GM12865 (cell line): Measurements from ENCODE around the gene KCNH4.

Experiments
- DNase-seq: peaks from one replicate; pipeline ENCODE4 v3.0.0; 2010; ENCODE audit warnings: low read depth
- H3K4me3 ChIP-seq: 2 replicates; pipeline ENCODE4 v1.5.1; 2011; ENCODE audit warnings: mild to moderate bottlenecking, low read depth, low read length, control low read depth
- TF ChIP-seq, protein P1 (sequence below): IDR thresholded peaks from 2 replicates; pipeline ENCODE4 v1.5.1; 2011; ENCODE audit warnings: low read length, control low read depth, low read depth, inconsistent platforms; ENCODE audit not compliant: insufficient read depth; ENCODE audit errors: missing control alignments

KCNH4 gene

DNA sequence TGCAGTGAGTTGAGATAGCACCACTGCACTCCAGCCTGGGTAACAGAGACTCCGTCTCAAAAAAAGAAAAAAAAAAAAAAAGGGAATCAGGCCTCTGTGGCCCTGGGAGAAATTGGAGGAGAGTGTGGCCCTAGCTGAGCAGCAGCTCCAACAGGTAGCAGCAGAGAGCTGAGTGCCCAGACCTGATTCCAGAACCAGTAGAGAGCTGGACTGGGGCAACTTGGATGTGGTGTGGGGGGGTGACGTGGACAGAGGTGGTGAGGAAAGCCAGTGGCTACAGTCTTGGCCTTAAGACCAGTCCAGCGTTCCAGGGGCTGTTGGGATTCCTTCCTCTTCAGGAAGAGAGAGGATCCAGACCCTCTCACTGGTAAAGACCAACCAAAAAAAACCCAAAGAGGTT lies 56.7 kb downstream of the KCNH4 start:
- DNase-seq = no peak
- H3K4me3 ChIP-seq = no peak overlapping the region
- TF ChIP-seq, protein P1, sequence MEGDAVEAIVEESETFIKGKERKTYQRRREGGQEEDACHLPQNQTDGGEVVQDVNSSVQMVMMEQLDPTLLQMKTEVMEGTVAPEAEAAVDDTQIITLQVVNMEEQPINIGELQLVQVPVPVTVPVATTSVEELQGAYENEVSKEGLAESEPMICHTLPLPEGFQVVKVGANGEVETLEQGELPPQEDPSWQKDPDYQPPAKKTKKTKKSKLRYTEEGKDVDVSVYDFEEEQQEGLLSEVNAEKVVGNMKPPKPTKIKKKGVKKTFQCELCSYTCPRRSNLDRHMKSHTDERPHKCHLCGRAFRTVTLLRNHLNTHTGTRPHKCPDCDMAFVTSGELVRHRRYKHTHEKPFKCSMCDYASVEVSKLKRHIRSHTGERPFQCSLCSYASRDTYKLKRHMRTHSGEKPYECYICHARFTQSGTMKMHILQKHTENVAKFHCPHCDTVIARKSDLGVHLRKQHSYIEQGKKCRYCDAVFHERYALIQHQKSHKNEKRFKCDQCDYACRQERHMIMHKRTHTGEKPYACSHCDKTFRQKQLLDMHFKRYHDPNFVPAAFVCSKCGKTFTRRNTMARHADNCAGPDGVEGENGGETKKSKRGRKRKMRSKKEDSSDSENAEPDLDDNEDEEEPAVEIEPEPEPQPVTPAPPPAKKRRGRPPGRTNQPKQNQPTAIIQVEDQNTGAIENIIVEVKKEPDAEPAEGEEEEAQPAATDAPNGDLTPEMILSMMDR = no peak

DNA sequence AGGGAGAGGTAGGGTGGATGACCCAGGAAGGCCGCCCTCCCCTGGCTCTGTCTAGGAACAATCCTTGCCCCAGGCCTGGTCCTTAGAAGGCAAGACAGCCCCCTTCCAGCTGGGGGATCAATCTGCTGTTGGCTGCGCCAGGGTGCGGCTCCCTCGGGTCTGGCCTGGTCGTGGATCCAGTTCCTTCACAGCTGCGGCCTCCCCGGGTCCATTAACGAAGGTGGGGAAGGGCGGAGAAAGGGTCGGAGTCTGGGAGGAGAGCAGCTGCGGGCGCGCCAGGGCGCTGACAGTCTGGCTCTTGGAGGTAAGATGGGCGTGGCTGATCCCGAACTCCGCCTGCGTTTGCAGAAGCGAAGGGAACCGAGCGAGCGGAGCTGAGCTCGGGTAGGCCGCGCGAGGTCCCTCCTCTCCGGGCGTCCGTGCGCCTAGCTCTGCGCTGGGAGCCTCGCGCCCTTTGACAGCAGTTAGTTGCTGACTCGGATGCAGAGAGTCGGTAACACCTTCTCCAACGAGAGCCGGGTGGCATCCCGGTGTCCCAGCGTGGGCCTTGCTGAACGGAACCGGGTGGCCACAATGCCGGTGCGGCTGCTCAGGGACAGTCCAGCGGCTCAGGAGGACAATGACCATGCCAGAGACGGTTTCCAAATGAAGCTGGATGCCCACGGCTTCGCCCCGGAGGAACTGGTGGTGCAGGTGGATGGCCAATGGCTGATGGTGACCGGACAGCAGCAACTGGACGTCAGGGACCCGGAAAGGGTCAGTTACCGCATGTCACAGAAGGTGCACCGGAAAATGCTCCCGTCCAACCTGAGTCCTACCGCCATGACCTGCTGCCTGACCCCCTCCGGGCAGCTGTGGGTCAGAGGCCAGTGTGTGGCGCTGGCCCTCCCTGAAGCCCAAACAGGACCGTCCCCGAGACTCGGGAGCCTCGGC lies 58.3 kb downstream of the KCNH4 start, which contains the start of gene HSPB9:
HSPB9 (plus strand) TSS at position 434 of the 933 bp plus-strand sequence; CDS start at position 481, 47 bp downstream.
- no peak within 1 kb of the TSS for H3K4me3 ChIP-seq
- TF ChIP-seq, protein P1 = no peak
- DNase-seq = no peak

DNA sequence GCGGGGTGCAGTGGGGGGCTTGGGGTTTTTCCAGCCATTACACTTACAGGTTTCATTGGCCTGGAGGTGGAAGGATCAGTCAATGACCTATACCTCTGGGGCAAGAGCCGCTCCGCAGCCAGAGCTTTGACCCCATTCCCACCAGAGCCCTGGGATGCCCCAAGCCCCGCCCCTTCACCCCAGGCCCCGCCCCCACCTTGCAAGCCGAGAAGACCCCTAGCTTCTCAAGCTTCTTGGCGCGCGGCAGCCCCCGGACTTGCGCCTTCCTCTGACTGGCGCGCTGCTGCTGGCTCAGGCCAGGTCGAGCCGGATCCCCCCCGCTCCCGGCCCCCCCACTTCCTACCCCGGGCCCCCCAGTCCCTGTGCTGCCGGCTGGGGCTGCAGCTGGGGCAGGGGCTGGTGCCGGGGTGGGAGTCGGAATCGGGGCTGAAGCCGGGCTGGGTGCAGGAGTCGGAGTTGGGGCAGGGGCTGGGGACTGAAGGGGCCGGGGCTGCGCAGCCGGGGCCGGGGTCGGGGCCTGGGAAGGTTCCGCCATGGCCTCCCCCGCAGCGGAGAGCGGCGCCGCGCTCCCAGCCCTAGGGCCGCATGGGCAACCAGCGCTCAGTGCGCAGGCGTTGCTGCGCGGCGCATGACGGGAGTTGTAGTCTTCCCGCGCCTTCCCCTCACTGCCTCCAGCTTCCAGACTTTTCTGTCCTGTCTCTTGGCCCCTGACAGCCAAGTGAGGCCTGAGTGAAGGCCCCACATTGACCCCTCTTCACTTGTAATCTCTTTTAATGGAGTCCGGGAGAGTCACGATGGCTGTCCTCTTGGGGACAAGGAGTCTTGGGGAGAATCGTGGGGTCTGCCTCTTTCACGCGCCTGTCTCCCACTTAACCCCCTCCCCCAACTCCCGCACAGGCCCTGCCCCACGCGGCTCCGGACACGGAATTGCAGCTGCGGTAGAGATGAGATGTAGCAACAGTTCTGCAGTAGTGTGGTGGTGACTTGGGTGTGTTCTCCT lies 59.9 kb downstream of the KCNH4 start, which contains the start of gene KAT2A:
KAT2A (minus strand) TSS at position 598 of the 1,000 bp plus-strand sequence; CDS start at position 535, 63 bp downstream.
- H3K4me3 ChIP-seq = peak within 1 kb of the TSS; percentile 63
- TF ChIP-seq, protein P1 = no peak
- peak; percentile 86 for DNase-seq

DNA sequence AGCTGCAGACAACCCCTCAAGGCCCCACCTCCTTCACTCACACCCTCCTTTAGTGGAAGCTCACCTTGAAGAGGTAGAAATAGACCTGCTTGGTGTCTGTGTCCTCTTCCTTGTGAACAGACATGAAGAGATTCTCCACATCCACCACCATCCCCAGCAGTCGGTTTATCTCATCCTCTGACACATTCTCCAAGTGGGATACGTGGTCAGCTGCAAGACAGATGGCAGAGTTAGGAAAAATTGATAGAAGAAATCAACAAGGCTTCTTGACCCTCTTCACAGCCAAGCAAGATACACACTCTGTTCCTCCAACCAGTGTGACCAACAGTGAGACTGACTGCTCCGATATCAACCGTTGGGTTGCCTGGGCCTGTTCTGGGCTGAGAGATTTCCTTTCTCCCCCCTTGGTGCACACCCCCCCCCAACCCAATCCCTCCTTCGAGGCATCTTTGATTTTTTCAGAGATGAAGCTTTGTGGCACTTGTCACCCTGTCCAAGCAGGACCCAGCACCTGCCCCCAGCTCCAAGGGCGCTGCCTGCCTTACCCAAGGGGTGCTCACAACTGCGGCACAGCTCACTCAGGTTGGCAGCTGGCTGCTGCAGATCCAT lies 60.7 kb downstream of the KCNH4 start:
- TF ChIP-seq, protein P1 = no peak
- no peak for DNase-seq
- H3K4me3 ChIP-seq = peak overlapping the region; percentile 63

DNA sequence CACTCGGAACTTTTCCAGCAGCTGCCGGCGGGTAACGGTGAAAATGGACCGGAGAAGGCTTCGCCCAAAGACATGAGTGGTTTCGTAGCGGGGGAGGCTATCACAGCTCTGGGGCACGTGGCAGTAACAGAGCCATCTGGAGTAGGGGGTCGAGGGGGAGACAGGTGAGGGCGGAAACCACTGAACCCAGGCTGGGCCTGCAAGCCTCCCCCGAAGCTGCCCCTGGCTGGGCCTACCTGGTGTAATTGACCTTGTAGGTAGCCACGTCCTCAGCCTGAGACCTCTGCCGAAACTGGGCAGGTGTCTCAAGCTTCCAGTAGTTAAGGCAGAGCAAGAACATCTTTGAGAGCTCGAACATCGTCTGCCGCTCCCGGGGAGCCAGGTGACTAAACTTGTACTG lies 61.6 kb downstream of the KCNH4 start:
- H3K4me3 ChIP-seq = no peak overlapping the region
- no peak for DNase-seq
- TF ChIP-seq, protein P1 = no peak

DNA sequence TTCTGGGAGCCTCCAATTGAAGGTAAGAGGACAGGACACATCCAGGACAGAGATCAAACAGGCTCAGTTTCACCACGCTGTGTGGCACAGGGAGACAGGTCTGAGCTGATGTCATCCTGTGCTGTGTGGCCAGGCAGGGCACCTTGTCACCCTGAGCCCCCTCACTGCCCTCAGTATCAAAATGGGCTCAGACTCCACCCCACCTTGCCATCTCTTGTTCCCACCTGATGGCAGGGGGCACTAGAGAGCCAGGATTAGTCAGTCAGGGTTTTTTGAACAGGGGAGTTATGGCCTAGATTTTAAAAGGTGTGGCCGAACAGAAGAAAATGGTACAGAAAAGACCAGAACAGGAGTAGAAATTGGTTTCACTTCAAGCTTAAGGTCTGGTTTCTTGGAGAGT lies 62.4 kb downstream of the KCNH4 start:
- peak; percentile 65 for DNase-seq
- TF ChIP-seq, protein P1 = peak; percentile 61
- H3K4me3 ChIP-seq = no peak overlapping the region
